PC-9 (cell line): Measurements from ENCODE around the gene MUC22.

ENCODE experiments used
- EZH2 ChIP-seq: fragments of 200-600 bp; sonication (generic); IDR thresholded peaks from 2 replicates; pipeline ENCODE4 v1.8.0; 2017; ENCODE audit warnings: antibody characterized with exemption, low read depth
- TF ChIP-seq, protein P1 (sequence below): fragments of 200-600 bp; sonication (generic); conservative IDR thresholded peaks from 2 replicates; pipeline ENCODE4 v1.6.1; 2017; ENCODE audit warnings: mixed run types, antibody characterized with exemption, mild to moderate bottlenecking, moderate library complexity

DNA sequence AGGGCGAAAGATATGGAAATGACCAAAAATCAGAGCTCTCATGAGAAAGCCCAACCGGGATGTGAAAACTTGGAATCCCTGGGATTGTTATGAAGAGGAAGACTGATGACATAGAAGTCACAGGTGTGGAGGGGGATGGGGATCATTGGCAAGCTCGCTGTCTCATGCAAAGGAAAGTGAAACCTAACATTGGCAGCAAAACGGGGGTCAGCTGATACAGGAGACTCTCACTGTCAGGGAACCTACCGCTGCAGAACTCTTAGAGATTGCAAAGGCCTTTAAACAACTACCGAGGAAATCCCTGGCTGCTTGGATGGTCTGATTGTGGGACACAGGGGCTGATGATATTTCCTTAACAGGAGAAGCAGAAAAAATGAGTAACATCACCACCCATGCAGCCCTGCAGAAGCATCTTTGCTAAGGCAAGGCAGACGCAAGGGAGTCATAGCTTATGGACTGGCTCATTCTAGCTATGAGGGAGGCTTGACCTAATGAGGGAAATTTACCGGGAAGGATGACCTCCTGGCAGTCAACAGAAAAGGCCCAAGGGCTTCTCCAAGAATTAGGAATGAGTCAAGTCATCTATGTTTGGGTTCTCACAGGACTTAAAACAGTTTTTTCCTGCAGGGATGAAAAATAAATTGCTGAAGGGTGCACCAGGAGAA, 19.7 kb upstream of the MUC22 start:
- TF ChIP-seq, protein P1, sequence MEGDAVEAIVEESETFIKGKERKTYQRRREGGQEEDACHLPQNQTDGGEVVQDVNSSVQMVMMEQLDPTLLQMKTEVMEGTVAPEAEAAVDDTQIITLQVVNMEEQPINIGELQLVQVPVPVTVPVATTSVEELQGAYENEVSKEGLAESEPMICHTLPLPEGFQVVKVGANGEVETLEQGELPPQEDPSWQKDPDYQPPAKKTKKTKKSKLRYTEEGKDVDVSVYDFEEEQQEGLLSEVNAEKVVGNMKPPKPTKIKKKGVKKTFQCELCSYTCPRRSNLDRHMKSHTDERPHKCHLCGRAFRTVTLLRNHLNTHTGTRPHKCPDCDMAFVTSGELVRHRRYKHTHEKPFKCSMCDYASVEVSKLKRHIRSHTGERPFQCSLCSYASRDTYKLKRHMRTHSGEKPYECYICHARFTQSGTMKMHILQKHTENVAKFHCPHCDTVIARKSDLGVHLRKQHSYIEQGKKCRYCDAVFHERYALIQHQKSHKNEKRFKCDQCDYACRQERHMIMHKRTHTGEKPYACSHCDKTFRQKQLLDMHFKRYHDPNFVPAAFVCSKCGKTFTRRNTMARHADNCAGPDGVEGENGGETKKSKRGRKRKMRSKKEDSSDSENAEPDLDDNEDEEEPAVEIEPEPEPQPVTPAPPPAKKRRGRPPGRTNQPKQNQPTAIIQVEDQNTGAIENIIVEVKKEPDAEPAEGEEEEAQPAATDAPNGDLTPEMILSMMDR, result no peak
- TF ChIP-seq EZH2, result no peak
